Thyroid gland (tissue), 4 donors: ENCODE data around the gene ELFN1. TPM values are rescaled to one million over a fixed set of nuclear protein-coding genes. Genes with fewer than 3 reads are reported as not detected.

ENCODE experiments used
- DNase-seq, 2 donors: peaks; one replicate each; pipeline ENCODE4 v3.0.0-alpha.2; 2019
- H3K27ac ChIP-seq, 3 donors: fragments of 200-600 bp; sonication (generic); 1 replicate in 2 of 3; 2 replicates in 1 of 3; pipeline ENCODE4 v1.5.1; 2016 to 2019; ENCODE audit warnings: mild to moderate bottlenecking in 1 of 3, moderate library complexity in 1 of 3
- H3K27me3 ChIP-seq: fragments of 200-600 bp; sonication (generic); one replicate; pipeline ENCODE4 v1.5.1; 2019
- H3K36me3 ChIP-seq, 2 donors: fragments of 200-600 bp; sonication (generic); one replicate each; pipeline ENCODE4 v1.5.1; 2016 to 2019
- H3K4me1 ChIP-seq, 2 donors: fragments of 200-600 bp; sonication (generic); one replicate each; pipeline ENCODE4 v1.5.1; 2017 to 2019
- H3K4me3 ChIP-seq, 3 donors: fragments of 200-600 bp; sonication (generic); replicated peaks in 1 of 3; 1 replicate in 2 of 3; 2 replicates in 1 of 3; pipeline ENCODE4 v1.5.1; 2016; ENCODE audit warnings: mild to moderate bottlenecking in 1 of 3
- H3K9me3 ChIP-seq: fragments of 200-600 bp; sonication (generic); one replicate; pipeline ENCODE4 v1.5.1; 2017
- POLR2A ChIP-seq, 2 donors: fragments of 450-650 bp; IDR thresholded peaks; one replicate each; pipeline ENCODE4 v1.6.1; 2017; ENCODE audit warnings: antibody characterized with exemption in 2 of 2, mild to moderate bottlenecking in 2 of 2, moderate library complexity in 1 of 2
- WGBS, 2 donors: methylation state at CpG; one replicate each; pipeline ENCODE4 v1.1.5; 2017; 5-methylcytosine and 5-hydroxymethylcytosine counted together
- intact Hi-C: fragments of 100-400 bp; cut with DNase I; formaldehyde crosslinking; loops from one replicate; pipeline ENCODE4 v1.15.1; 2023
- total RNA-seq, 4 donors: library from RNA; depleted of rRNA; stranded (reverse); fragments of >200 nt; gene quantifications; one replicate each; pipeline ENCODE4 v1.2.3, GENCODE V29; 2016
- TF ChIP-seq, protein P1 (sequence below), 6 experiments: fragments of 200-600 bp in 3 of 6; fragments of 450-650 bp in 3 of 6; sonication (generic) in 3 of 6; IDR thresholded peaks; one replicate each; pipeline ENCODE4 v1.5.1; 2016 to 2019; ENCODE audit warnings: antibody characterized with exemption in 6 of 6, mild to moderate bottlenecking in 2 of 6, inconsistent platforms in 1 of 6, moderate library complexity in 1 of 6

Gene ELFN1
- total RNA-seq, 4 donors from 2014 or later: 0.11 to 0.96 (median 0.54) TPM

DNA sequence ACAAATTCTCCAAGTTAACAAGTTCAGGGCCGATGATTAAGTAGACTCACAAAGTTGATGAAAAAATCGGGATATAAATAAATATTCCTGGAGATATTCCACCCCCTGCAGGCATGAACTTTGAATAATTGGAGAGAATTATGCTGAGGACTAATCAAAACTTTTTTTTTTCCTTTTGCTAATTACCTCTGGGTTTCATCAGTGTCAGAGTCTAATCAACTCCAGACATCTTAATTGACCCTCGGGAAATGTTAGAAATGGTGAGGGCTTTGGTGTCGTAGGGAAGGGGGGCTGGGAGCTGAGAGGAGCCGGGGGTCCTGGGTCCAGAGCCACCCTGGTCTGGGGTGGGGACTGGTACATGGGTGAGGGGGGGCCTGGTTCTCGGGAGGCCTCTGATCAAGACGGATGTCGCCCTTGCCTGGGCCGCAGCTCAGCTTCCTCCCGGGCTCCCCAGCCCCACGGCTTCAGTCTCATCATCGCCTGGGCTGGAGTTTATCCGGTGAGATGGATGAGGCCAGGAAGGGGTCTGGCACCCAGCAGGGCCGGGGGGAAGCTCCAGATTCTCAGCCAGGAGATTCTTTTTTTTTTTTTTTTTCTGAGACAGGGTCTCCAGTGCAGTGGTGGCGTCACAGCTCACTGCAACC lies 30.4 kb upstream of the ELFN1 start:
- WGBS, 2 donors: 59 to 69% methylated on average over 12 to 15 of the region's 15 CpGs
- TF ChIP-seq, protein P1, sequence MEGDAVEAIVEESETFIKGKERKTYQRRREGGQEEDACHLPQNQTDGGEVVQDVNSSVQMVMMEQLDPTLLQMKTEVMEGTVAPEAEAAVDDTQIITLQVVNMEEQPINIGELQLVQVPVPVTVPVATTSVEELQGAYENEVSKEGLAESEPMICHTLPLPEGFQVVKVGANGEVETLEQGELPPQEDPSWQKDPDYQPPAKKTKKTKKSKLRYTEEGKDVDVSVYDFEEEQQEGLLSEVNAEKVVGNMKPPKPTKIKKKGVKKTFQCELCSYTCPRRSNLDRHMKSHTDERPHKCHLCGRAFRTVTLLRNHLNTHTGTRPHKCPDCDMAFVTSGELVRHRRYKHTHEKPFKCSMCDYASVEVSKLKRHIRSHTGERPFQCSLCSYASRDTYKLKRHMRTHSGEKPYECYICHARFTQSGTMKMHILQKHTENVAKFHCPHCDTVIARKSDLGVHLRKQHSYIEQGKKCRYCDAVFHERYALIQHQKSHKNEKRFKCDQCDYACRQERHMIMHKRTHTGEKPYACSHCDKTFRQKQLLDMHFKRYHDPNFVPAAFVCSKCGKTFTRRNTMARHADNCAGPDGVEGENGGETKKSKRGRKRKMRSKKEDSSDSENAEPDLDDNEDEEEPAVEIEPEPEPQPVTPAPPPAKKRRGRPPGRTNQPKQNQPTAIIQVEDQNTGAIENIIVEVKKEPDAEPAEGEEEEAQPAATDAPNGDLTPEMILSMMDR (IDR thresholded peaks at IDR 0.05): no peak
- TF ChIP-seq POLR2A (IDR thresholded peaks at IDR 0.05): no peak
- H3K4me1 ChIP-seq: no peaks in the 10 kb centered on the region
- no peak overlapping the region for H3K27ac ChIP-seq
- no peaks in the 10 kb centered on the region for H3K36me3 ChIP-seq
- no peak overlapping the region for H3K4me3 ChIP-seq
- H3K9me3 ChIP-seq: no peaks in the 10 kb centered on the region
- no peaks in the 10 kb centered on the region for H3K27me3 ChIP-seq
- intact Hi-C loops: no loop called here
- DNase-seq: no peak

DNA sequence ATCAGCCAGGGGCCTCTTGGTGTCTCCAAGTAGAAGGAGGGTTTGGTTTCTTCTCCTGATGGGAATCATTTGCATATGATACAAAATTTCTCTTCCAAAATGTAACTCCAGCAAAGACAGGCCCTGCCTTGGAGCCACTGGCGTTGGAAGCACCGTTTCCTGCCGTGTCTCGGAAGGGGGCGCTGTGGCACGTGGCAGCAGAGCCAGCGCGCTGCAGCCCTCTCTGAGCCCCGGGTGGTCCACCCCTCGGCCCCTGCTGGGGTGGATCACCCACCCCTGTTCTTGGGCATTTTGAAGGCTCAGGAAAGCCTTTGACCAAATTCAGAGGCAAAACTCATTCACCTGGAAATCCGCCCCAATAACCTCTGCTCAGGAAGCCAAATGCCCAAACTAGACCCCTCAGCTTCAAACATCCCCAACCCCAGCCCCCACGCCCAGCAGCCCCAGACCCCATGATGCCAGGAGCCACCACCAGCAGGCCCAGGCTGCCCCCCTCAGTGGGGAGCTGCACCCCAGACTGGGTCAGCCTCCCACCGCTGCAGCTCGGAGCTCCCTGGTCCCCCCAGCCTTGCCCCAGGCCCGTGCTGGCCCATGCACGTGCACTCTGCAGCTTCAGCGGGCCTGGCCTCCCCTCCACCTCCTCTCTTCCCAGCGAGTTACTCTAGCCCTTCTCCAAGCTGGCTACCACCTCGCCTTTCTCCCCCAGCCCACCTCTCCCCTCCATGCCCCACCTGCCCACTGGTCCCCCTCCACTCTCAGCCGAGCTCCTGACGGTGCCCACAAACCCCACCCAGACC lies 29.5 kb upstream of the ELFN1 start:
- WGBS, 2 donors: 58 to 67% methylated on average over 18 to 20 of the region's 21 CpGs
- no peak for DNase-seq
- H3K4me1 ChIP-seq: no peaks in the 10 kb centered on the region
- TF ChIP-seq POLR2A (IDR thresholded peaks at IDR 0.05): no peak
- TF ChIP-seq, protein P1 (IDR thresholded peaks at IDR 0.05): no peak
- no peaks in the 10 kb centered on the region for H3K27me3 ChIP-seq
- H3K9me3 ChIP-seq: no peaks in the 10 kb centered on the region
- no peaks in the 10 kb centered on the region for H3K36me3 ChIP-seq
- no peak overlapping the region for H3K4me3 ChIP-seq
- no peak overlapping the region for H3K27ac ChIP-seq
- intact Hi-C loops: no loop called here

DNA sequence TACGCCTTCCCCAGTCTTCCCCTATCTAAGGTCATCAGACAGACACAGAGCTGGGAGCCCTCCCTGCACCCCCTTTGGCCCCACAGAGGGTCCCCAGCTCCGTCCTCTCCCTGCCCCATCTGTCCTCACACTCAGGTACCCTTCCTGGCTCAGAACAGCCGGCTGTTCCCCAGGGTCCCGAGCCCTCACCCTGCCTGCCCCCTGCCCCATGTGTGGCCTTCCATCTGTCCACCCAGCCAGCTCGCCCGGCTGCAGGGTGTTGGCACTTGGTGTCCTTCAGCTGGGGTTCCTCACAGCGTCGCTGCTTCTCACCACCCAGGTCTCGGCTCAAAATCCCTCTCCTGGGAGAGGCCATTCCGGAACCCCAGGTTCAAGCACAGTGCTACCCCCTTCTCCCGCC lies 28.9 kb upstream of the ELFN1 start:
- 75 to 81% methylated on average over 11 of the region's 11 CpGs for WGBS, 2 donors
- Histone ChIP-seq H3K27ac (no peak overlapping the region), H3K4me3 (no peak overlapping the region), H3K4me1 (no peaks in the 10 kb centered on the region), H3K36me3 (no peaks in the 10 kb centered on the region), H3K27me3 (no peaks in the 10 kb centered on the region), H3K9me3 (no peaks in the 10 kb centered on the region)
- DNase-seq: no peak
- TF ChIP-seq, protein P1 (IDR thresholded peaks at IDR 0.05): no peak
- TF ChIP-seq POLR2A (IDR thresholded peaks at IDR 0.05): no peak
- intact Hi-C loops: no loop called here

DNA sequence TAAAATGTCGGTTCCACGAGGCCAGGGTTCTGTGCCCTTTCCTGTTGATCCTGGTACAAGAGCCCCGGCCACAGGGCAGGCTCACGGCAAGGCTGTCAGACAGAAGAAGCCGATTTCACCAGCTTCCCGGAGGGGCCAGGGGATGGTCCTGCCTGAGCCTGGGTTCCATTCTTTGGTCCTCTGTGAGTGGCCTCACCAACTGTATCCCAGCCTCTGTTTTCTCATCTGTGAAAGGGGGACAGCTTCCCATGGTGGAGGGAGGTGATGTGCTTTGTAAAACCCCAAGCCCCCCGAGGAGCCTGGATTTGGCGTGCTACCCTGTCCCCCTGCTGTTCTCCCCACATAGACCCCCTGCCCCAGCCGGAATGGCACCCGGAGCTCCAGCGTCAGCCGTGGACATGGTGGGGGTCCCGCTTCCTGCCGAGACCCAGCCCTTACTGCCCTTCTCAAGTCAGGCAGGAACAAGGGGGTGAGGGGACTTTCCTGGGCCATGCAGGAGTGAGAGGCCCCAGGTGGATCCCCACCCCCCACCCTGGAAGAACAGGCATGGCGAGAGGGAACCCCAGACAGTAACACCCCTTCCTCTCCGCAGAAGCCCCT lies 28.3 kb upstream of the ELFN1 start:
- no peaks in the 10 kb centered on the region for H3K27me3 ChIP-seq
- intact Hi-C loops: no loop called here
- WGBS, 2 donors: 72 to 74% methylated on average over 12 to 14 of the region's 16 CpGs

More for the DNA sequence above, 28.3 kb upstream of the ELFN1 start:
- Histone ChIP-seq H3K4me3 (no peak overlapping the region), H3K36me3 (no peaks in the 10 kb centered on the region), H3K27ac (no peak overlapping the region), H3K4me1 (no peaks in the 10 kb centered on the region), H3K9me3 (no peaks in the 10 kb centered on the region)
- TF ChIP-seq POLR2A (IDR thresholded peaks at IDR 0.05): no peak
- TF ChIP-seq, protein P1 (IDR thresholded peaks at IDR 0.05): no peak
- DNase-seq: no peak
